ENCODE results near the gene BAD.

Gene BAD

GRCh38 chr11:64239662-64240434, 44.6 kb downstream of the BAD start:
- DNase-seq (ENCODE audit: extremely low read depth, low read depth), result no peak
- H3K4me3 ChIP-seq (replicated peaks; ENCODE audit: low read depth, low read length), result peak overlapping the region; percentile 80
- TF ChIP-seq, protein P1, sequence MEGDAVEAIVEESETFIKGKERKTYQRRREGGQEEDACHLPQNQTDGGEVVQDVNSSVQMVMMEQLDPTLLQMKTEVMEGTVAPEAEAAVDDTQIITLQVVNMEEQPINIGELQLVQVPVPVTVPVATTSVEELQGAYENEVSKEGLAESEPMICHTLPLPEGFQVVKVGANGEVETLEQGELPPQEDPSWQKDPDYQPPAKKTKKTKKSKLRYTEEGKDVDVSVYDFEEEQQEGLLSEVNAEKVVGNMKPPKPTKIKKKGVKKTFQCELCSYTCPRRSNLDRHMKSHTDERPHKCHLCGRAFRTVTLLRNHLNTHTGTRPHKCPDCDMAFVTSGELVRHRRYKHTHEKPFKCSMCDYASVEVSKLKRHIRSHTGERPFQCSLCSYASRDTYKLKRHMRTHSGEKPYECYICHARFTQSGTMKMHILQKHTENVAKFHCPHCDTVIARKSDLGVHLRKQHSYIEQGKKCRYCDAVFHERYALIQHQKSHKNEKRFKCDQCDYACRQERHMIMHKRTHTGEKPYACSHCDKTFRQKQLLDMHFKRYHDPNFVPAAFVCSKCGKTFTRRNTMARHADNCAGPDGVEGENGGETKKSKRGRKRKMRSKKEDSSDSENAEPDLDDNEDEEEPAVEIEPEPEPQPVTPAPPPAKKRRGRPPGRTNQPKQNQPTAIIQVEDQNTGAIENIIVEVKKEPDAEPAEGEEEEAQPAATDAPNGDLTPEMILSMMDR (IDR thresholded peaks at IDR 0.05; ENCODE audit: low read depth, low read length, missing control alignments), result no peak

GRCh38 chr11:64238999-64239398, 45.5 kb downstream of the BAD start:
- no peak overlapping the region for H3K4me3 ChIP-seq (replicated peaks; ENCODE audit: low read depth, low read length)
- DNase-seq (ENCODE audit: extremely low read depth, low read depth), result no peak
- TF ChIP-seq, protein P1 (IDR thresholded peaks at IDR 0.05; ENCODE audit: low read depth, low read length, missing control alignments), result no peak

GRCh38 chr11:64238076-64238475, 46.4 kb downstream of the BAD start:
- no peak for DNase-seq (ENCODE audit: extremely low read depth, low read depth)
- TF ChIP-seq, protein P1 (IDR thresholded peaks at IDR 0.05; ENCODE audit: low read depth, low read length, missing control alignments), result no peak

DNA sequence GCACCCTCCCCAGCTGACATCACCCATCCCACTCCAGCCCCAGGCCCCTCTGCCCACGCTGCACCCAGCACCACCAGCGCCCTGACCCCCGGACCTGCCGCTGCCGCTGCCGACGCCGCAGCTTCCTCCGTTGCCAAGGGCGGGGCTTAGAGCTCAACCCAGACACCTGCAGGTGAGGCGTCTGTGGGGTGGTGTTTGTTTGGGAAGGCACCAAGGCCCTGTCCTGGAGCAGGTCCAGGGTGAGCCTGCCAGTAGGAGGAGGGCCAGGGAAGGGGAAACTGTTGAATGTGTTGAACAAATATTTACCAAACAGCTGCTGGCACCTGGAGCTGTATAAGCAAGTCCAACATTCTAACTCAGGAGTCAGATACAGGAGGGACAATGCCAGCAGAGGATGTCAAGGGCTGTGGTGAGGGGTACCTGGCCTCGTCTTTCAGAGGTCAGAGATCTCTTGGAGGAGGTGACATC, 46.9 kb downstream of the BAD start:
- TF ChIP-seq, protein P1 (IDR thresholded peaks at IDR 0.05; ENCODE audit: low read depth, low read length, missing control alignments), result no peak
- H3K4me3 ChIP-seq (replicated peaks; ENCODE audit: low read depth, low read length), result no peak overlapping the region
- DNase-seq (ENCODE audit: extremely low read depth, low read depth), result no peak

More at GRCh38 chr11:64238076-64238475, 46.4 kb downstream of the BAD start:
- no peak overlapping the region for H3K4me3 ChIP-seq (replicated peaks; ENCODE audit: low read depth, low read length)

DNA sequence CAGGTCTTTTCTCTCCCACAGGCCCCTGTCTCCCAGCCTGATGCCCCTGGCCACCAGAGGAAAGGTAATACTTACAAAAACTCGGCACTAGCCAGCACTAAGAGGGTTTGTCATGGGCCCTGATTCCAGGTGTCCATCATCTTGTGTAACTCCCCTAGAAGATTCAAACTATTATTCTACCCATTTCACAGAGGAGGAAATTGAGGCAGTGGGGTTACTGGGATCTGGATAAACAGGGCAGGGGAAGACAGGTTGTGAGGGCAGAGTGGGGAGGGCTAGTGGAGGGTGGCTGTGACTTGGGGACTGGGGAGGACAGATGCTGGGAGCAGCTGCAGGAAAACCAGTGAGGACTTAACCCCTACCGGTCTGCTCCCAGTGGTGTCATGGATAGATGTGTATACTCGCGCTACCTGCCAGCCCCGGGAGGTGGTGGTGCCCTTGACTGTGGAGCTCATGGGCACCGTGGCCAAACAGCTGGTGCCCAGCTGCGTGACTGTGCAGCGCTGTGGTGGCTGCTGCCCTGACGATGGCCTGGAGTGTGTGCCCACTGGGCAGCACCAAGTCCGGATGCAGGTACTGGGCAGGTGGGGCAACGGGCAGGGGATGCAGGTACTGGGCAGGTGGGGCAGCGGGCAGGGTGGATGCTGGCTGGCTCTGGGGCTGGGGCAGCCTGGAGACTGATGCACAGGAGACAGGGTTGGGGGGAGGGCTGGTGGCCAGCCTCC, 48.9 kb downstream of the BAD start:
- H3K4me3 ChIP-seq (replicated peaks; ENCODE audit: low read depth, low read length), result peak overlapping the region; percentile 58
- TF ChIP-seq, protein P1 (IDR thresholded peaks at IDR 0.05; ENCODE audit: low read depth, low read length, missing control alignments), result no peak
- no peak for DNase-seq (ENCODE audit: extremely low read depth, low read depth)

- peak overlapping the region; percentile 58 for H3K4me3 ChIP-seq (replicated peaks; ENCODE audit: low read depth, low read length)
- DNase-seq (ENCODE audit: extremely low read depth, low read depth), result no peak
- TF ChIP-seq, protein P1 (IDR thresholded peaks at IDR 0.05; ENCODE audit: low read depth, low read length, missing control alignments), result no peak
Measured at GRCh38 chr11:64234647-64235379, 49.7 kb downstream of the BAD start.

Data from HFF-Myc (cell line).